Right renal cortex interstitium (tissue), 3 donors: ENCODE data around the gene TCN1. TPM values are rescaled to one million over a fixed set of nuclear protein-coding genes. Genes with fewer than 3 reads are reported as not detected.
A peak's percentile ranks its signal among the peaks of the same experiment; 100 is the strongest.

Experiments
- DNase-seq, 3 donors: peaks; one replicate each; pipeline ENCODE4 v3.0.0-alpha.2; 2013; ENCODE audit warnings: low read depth in 3 of 3, low spot score in 2 of 3
- polyA plus RNA-seq, 3 donors: library from polyadenylated mRNA; unstranded; fragments of 120-200 nt; gene quantifications; one replicate each; pipeline ENCODE4 v1.2.1, GENCODE V29; 2013; ENCODE audit not compliant: insufficient read length in 3 of 3

The TCN1 gene
- polyA plus RNA-seq, 3 donors: not detected

- no peak for DNase-seq
Measured at GRCh38 chr11:59810911-59811259, 55.4 kb downstream of the TCN1 start.

GRCh38 chr11:59810189-59810910, 55.9 kb downstream of the TCN1 start, which contains the start of gene MRPL16:
Gene MRPL16 (minus strand): TSS chr11:59810778. CDS start chr11:59810658, 120 bp downstream.
- peak; percentile 71 to 85 (median 80) for DNase-seq

- DNase-seq: no peak
Measured at GRCh38 chr11:59807047-59807610, 59.2 kb downstream of the TCN1 start.

GRCh38 chr11:59804061-59804460, 62.2 kb downstream of the TCN1 start:
- no peak for DNase-seq

Other genes starting within 250 kb of the TCN1 start
- gene PATL1, start 197.4 kb downstream of the TCN1 start, polyA plus RNA-seq: 10 to 100 TPM; 41.4 to 45.8 (median 43.0) TPM
- not detected for gene OR10V1, start 152.6 kb downstream of the TCN1 start, polyA plus RNA-seq
- 10 to 100 TPM; 49.0 to 55.2 (median 52.6) TPM for gene STX3, start 111.1 kb downstream of the TCN1 start, polyA plus RNA-seq
- gene MRPL16, start 55.7 kb downstream of the TCN1 start, polyA plus RNA-seq: 10 to 100 TPM; 60.2 to 68.3 (median 62.8) TPM
- gene CBLIF, start 21.0 kb downstream of the TCN1 start, polyA plus RNA-seq: not detected
- under 1 TPM in 1 of 3 donors, not detected in 2; 0.20 TPM for gene OOSP3, start 12.3 kb upstream of the TCN1 start, polyA plus RNA-seq
- under 1 TPM; 0.16 to 0.19 (median 0.18) TPM for gene OOSP1, start 71.9 kb upstream of the TCN1 start, polyA plus RNA-seq
- gene OOSP4A, start 97.5 kb upstream of the TCN1 start, polyA plus RNA-seq: under 1 TPM in 1 of 3 donors, not detected in 2; 0.37 TPM
- not detected for gene OOSP4B, start 150.7 kb upstream of the TCN1 start, polyA plus RNA-seq
- gene OOSP2, start 173.9 kb upstream of the TCN1 start, polyA plus RNA-seq: not detected
- gene MS4A3, start 190.2 kb upstream of the TCN1 start, polyA plus RNA-seq: 1 to 10 TPM in 1 of 3 donors, under 1 TPM in 2; 0.56 to 1.6 (median 0.83) TPM
- gene MS4A2, start 222.2 kb upstream of the TCN1 start, polyA plus RNA-seq: not detected